Neural cell (in vitro differentiated cells): ENCODE measurements around the gene SDF2L1. TPM values are rescaled to one million over a fixed set of nuclear protein-coding genes. Genes with fewer than 3 reads are reported as not detected.

Experiments used
- H2AFZ ChIP-seq: fragments of 200-600, 300-800 bp; sonication (generic), shearing (Covaris generic); 2 replicates; pipeline ENCODE4 v1.6.0; 2014; ENCODE audit warnings: low read depth, mild to moderate bottlenecking, antibody characterized with exemption, low read length, moderate library complexity
- H3F3A ChIP-seq: fragments of 200-600 bp; shearing (Covaris generic); 2 replicates; pipeline ENCODE4 v1.6.1; 2016; ENCODE audit warnings: mild to moderate bottlenecking, moderate library complexity, mixed read lengths, antibody characterized with exemption, low read length; ENCODE audit not compliant: insufficient read depth, poor library complexity, severe bottlenecking
- H3K27ac ChIP-seq: fragments of 200-600, 300-800 bp; sonication (generic), shearing (Covaris generic); 2 replicates; pipeline ENCODE4 v1.5.1; 2014; ENCODE audit warnings: mild to moderate bottlenecking, low read length, moderate library complexity
- H3K27me3 ChIP-seq: fragments of 300-800, 200-600 bp; sonication (generic), shearing (Covaris generic); 2 replicates; pipeline ENCODE4 v1.6.0; 2014; ENCODE audit warnings: mild to moderate bottlenecking, low read depth, low read length, moderate library complexity; ENCODE audit not compliant: insufficient read depth
- H3K36me3 ChIP-seq: fragments of 300-800, 200-600 bp; sonication (generic), shearing (Covaris generic); 2 replicates; pipeline ENCODE4 v1.5.1; 2014; ENCODE audit warnings: mild to moderate bottlenecking, antibody characterized with exemption, low read length, moderate library complexity; ENCODE audit not compliant: insufficient read depth
- H3K4me2 ChIP-seq: fragments of 300-800, 200-600 bp; sonication (generic), shearing (Covaris generic); 2 replicates; pipeline ENCODE4 v1.6.0; 2014; ENCODE audit warnings: mild to moderate bottlenecking, low read length
- H3K4me3 ChIP-seq: fragments of 300-800, 200-600 bp; sonication (generic), shearing (Covaris generic); 2 replicates; pipeline ENCODE4 v1.5.1; 2014; ENCODE audit warnings: mild to moderate bottlenecking, low read length, moderate library complexity
- H3K79me2 ChIP-seq: fragments of 200-600 bp; shearing (Covaris generic); replicated peaks from 2 replicates; pipeline ENCODE4 v1.6.0; 2014; ENCODE audit warnings: mild to moderate bottlenecking, low read length, moderate library complexity; ENCODE audit not compliant: insufficient read depth
- H3K9ac ChIP-seq: fragments of 300-800, 200-600 bp; sonication (generic), shearing (Covaris generic); 2 replicates; pipeline ENCODE4 v1.6.1; 2016; ENCODE audit warnings: mild to moderate bottlenecking, low read length, mixed read lengths
- H3K9me2 ChIP-seq: fragments of 200-600 bp; shearing (Covaris generic); 2 replicates; pipeline ENCODE4 v1.6.1; 2016; ENCODE audit warnings: mild to moderate bottlenecking, low read length, mixed read lengths; ENCODE audit not compliant: insufficient read depth
- H3K9me3 ChIP-seq: fragments of 200-600, 300-800 bp; sonication (generic), shearing (Covaris generic); 2 replicates; pipeline ENCODE4 v1.6.1; 2016; ENCODE audit warnings: mild to moderate bottlenecking, mixed run types, low read length, moderate library complexity, mixed read lengths
- H4K20me1 ChIP-seq: fragments of 200-600 bp; shearing (Covaris generic); 2 replicates; pipeline ENCODE4 v1.6.1; 2016; ENCODE audit warnings: mild to moderate bottlenecking, mixed run types; ENCODE audit not compliant: insufficient read depth
- CTCF ChIP-seq: fragments of 450-650 bp; IDR thresholded peaks from 2 replicates; pipeline ENCODE4 v1.5.1; 2014; ENCODE audit warnings: antibody characterized with exemption, mild to moderate bottlenecking, moderate library complexity; ENCODE audit not compliant: poor library complexity, severe bottlenecking
- EP300 ChIP-seq: fragments of 450-650 bp; conservative IDR thresholded peaks from 2 replicates; pipeline ENCODE4 v1.6.1; 2014; ENCODE audit warnings: antibody characterized with exemption, mild to moderate bottlenecking, moderate library complexity; ENCODE audit not compliant: poor library complexity, severe bottlenecking
- EZH2 ChIP-seq: fragments of 200-600, 300-800 bp; shearing (Covaris generic), sonication (generic); IDR thresholded peaks from 2 replicates; pipeline ENCODE4 v1.6.1; 2014; ENCODE audit warnings: antibody characterized with exemption, low read length, borderline replicate concordance, mild to moderate bottlenecking; ENCODE audit not compliant: insufficient read depth, poor library complexity, severe bottlenecking
- MXI1 ChIP-seq: fragments of 450-650 bp; conservative IDR thresholded peaks from 2 replicates; pipeline ENCODE4 v1.6.1; 2014; ENCODE audit warnings: antibody characterized with exemption, mild to moderate bottlenecking; ENCODE audit not compliant: poor library complexity, severe bottlenecking
- POLR2AphosphoS5 ChIP-seq: IDR thresholded peaks from 2 replicates; pipeline ENCODE4 v1.6.1; 2012
- RAD21 ChIP-seq: fragments of 450-650 bp; conservative IDR thresholded peaks from 2 replicates; pipeline ENCODE4 v1.6.1; 2014; ENCODE audit warnings: antibody characterized with exemption, mild to moderate bottlenecking, moderate library complexity
- REST ChIP-seq: IDR thresholded peaks from 2 replicates; pipeline ENCODE4 v1.6.1; 2012; ENCODE audit warnings: borderline replicate concordance
- SMC3 ChIP-seq: fragments of 450-650 bp; conservative IDR thresholded peaks from 2 replicates; pipeline ENCODE4 v1.6.1; 2014; ENCODE audit warnings: antibody characterized with exemption, mild to moderate bottlenecking, moderate library complexity; ENCODE audit not compliant: poor library complexity
- TAF1 ChIP-seq: IDR thresholded peaks from 2 replicates; pipeline ENCODE4 v1.6.1; 2012; ENCODE audit warnings: low read depth
- polyA plus RNA-seq: library from polyadenylated mRNA; depleted of rRNA; stranded (reverse); fragments of >200 nt; gene quantifications from 2 replicates; pipeline ENCODE4 v1.2.3, GENCODE V29; 2014

Gene SDF2L1
- polyA plus RNA-seq, 1 donor from 2014 or later, result 11.0 TPM

GRCh38 chr22:21628386-21629254 is 13.5 kb upstream of the SDF2L1 start:
- H3F3A ChIP-seq, result no peaks in the 10 kb centered on the region
- TF ChIP-seq POLR2AphosphoS5, result no peak
- no peak for TF ChIP-seq REST
- no peak for TF ChIP-seq TAF1
- TF ChIP-seq CTCF, result no peak
- TF ChIP-seq EP300, result no peak
- no peak for TF ChIP-seq SMC3
- no peak for TF ChIP-seq RAD21
- TF ChIP-seq EZH2, result no peak
- TF ChIP-seq MXI1, result no peak
- peak overlapping the region; percentile 71 for H3K9ac ChIP-seq
- H3K4me2 ChIP-seq, result no peak overlapping the region
- peak overlapping the region; percentile 79 for H3K4me3 ChIP-seq
- no peaks in the 10 kb centered on the region for H4K20me1 ChIP-seq
- H3K79me2 ChIP-seq, result no peaks in the 10 kb centered on the region
- H3K27me3 ChIP-seq, result no peaks in the 10 kb centered on the region
- no peaks in the 10 kb centered on the region for H3K36me3 ChIP-seq
- no peak overlapping the region for H3K27ac ChIP-seq
- no peaks in the 10 kb centered on the region for H3K9me2 ChIP-seq
- no peak overlapping the region for H2AFZ ChIP-seq
- no peaks in the 10 kb centered on the region for H3K9me3 ChIP-seq

DNA sequence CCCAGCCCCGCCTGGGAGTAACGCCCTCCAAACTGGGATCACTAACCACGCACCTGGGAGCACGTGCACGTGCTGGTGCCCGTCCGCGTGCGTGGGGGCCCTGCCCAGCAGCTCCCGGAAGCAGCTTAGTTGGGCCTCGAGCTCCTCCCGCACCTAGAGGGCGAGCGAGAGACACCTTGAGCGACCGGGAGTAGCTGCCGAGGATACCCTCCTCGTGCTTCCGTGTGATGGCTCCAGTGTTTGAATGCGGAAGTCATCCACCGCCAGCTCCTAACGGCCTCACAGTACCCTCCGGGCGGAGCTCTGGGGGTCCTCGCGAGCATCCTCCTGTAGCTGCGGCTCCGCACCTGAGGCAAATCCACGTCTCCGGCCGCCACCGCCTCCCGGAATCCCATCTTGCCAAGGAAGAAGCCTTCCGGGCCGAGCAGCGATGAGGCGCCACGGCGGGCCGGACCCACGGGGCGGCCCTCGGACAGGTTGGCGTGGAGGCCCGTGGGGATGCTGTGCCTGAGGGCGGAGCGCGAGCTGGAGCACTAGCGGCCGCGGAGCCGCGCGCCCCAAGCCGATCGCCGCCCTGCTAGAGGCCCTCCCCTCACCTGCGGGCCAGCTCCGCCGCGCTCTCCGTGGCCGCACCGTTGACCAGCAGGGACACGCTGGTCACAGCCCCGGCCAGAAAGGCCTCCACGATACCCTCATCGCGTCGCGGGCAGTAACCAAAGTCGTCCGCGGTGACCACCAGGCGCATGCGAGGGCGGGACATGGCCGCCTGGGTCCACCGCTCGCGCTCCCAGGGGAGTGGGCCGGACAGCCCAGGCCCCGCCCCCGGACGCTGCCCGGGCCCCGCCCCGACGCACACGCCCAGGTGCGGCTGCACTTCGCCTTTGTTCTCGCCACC is 12.6 kb upstream of the SDF2L1 start, which contains the start of gene YDJC:
YDJC (minus strand) TSS at position 768 of the 895 bp plus-strand sequence; CDS start at position 760, 8 bp downstream.
- Histone ChIP-seq H3K27me3 (no peaks in the 10 kb centered on the region), H3K36me3 (no peaks in the 10 kb centered on the region), H2AFZ (peak within 1 kb of the TSS; percentile 85), H3K79me2 (no peaks in the 10 kb centered on the region), H4K20me1 (no peaks in the 10 kb centered on the region), H3K27ac (peak within 1 kb of the TSS; percentile 79), H3K9me2 (no peaks in the 10 kb centered on the region), H3K9me3 (no peaks in the 10 kb centered on the region), H3K4me2 (no peak within 1 kb of the TSS), H3F3A (no peaks in the 10 kb centered on the region), H3K9ac (peak within 1 kb of the TSS; percentile 71), H3K4me3 (peak within 1 kb of the TSS; percentile 79)
- peak; percentile 87 for TF ChIP-seq CTCF
- peak; percentile 56 for TF ChIP-seq REST
- peak; percentile 79 for TF ChIP-seq POLR2AphosphoS5
- TF ChIP-seq TAF1, result peak; percentile 82
- TF ChIP-seq EP300, result no peak
- TF ChIP-seq EZH2, result no peak
- TF ChIP-seq RAD21, result peak; percentile 31
- peak; percentile 69 for TF ChIP-seq SMC3
- TF ChIP-seq MXI1, result peak; percentile 95
